ENCODE data around the gene ZXDA. TPM values are rescaled to one million over a fixed set of nuclear protein-coding genes. Genes with fewer than 3 reads are reported as not detected.
"Not testable (repeated sequence)": the region's sequence is repeated elsewhere in the genome, so short reads cannot be mapped to it uniquely, and the experiment has no call there.

ZXDA gene
- total RNA-seq, 1 donor from 2014 or later: 5.6 TPM

- no peak for DNase-seq (ENCODE audit: extremely low spot score in 2 of 2)
- H3K27me3 ChIP-seq: no peaks in the 10 kb centered on the region
- H3K4me3 ChIP-seq: no peak overlapping the region
- TF ChIP-seq POLR2AphosphoS5 (IDR thresholded peaks at IDR 0.05; ENCODE audit: insufficient read depth in 1 of 2, low read depth in 1 of 2) (no peak), CTCF (IDR thresholded peaks at IDR 0.05) (no peak), POLR2A (IDR thresholded peaks at IDR 0.05) (no peak)
- H3K27ac ChIP-seq: no peak overlapping the region
- no peaks in the 10 kb centered on the region for H3K36me3 ChIP-seq
- H3K4me1 ChIP-seq: no peaks in the 10 kb centered on the region
- H3K9me3 ChIP-seq: no peaks in the 10 kb centered on the region
- intact Hi-C loops (cut with DNase I): no loop called here
Measured at GRCh38 chrX:57930051-57930450, 19.8 kb upstream of the ZXDA start.

GRCh38 chrX:57929373-57929772 is 19.1 kb upstream of the ZXDA start:
- Histone ChIP-seq H3K9me3 (no peaks in the 10 kb centered on the region), H3K27ac (no peak overlapping the region), H3K4me1 (no peaks in the 10 kb centered on the region), H3K27me3 (no peaks in the 10 kb centered on the region), H3K4me3 (no peak overlapping the region), H3K36me3 (no peaks in the 10 kb centered on the region)
- no peak for DNase-seq (ENCODE audit: extremely low spot score in 2 of 2)
- TF ChIP-seq POLR2A (IDR thresholded peaks at IDR 0.05) (no peak), CTCF (IDR thresholded peaks at IDR 0.05) (no peak), POLR2AphosphoS5 (IDR thresholded peaks at IDR 0.05; ENCODE audit: insufficient read depth in 1 of 2, low read depth in 1 of 2) (no peak)
- intact Hi-C loops (cut with DNase I): no loop called here

GRCh38 chrX:57925806-57926205 is 15.5 kb upstream of the ZXDA start:
- no peaks in the 10 kb centered on the region for H3K27me3 ChIP-seq
- no peaks in the 10 kb centered on the region for H3K4me1 ChIP-seq
- no peaks in the 10 kb centered on the region for H3K9me3 ChIP-seq
- H3K27ac ChIP-seq: no peak overlapping the region
- no peaks in the 10 kb centered on the region for H3K36me3 ChIP-seq
- no peak overlapping the region for H3K4me3 ChIP-seq
- intact Hi-C loops (cut with DNase I): no loop called here
- DNase-seq (ENCODE audit: extremely low spot score in 2 of 2): no peak
- TF ChIP-seq CTCF (IDR thresholded peaks at IDR 0.05) (no peak), POLR2AphosphoS5 (IDR thresholded peaks at IDR 0.05; ENCODE audit: insufficient read depth in 1 of 2, low read depth in 1 of 2) (no peak), POLR2A (IDR thresholded peaks at IDR 0.05) (no peak)

- Histone ChIP-seq H3K27me3 (no peaks in the 10 kb centered on the region), H3K4me3 (no peak overlapping the region), H3K36me3 (no peaks in the 10 kb centered on the region), H3K27ac (no peak overlapping the region), H3K4me1 (no peaks in the 10 kb centered on the region), H3K9me3 (no peaks in the 10 kb centered on the region)
- TF ChIP-seq CTCF (IDR thresholded peaks at IDR 0.05): peak in 1 of 3 experiments; percentile 19
- no peak for TF ChIP-seq POLR2A (IDR thresholded peaks at IDR 0.05)
- no peak for DNase-seq (ENCODE audit: extremely low spot score in 2 of 2)
- intact Hi-C loops (cut with DNase I): loop anchor here (10.0 kb wide), 1 partner anchor 324 kb away; the partner anchor contains the start of gene ZXDB
Measured at GRCh38 chrX:57918750-57919436, 8.6 kb upstream of the ZXDA start.

- H3K4me3 ChIP-seq: no peak overlapping the region
- intact Hi-C loops (cut with DNase I): loop anchor here (10.0 kb wide), 1 partner anchor 321 kb away; the partner anchor contains the start of gene ZXDB
- TF ChIP-seq POLR2A (IDR thresholded peaks at IDR 0.05): no peak
- no peak for TF ChIP-seq CTCF (IDR thresholded peaks at IDR 0.05)
- TF ChIP-seq POLR2AphosphoS5 (IDR thresholded peaks at IDR 0.05; ENCODE audit: insufficient read depth in 1 of 2, low read depth in 1 of 2): no peak
- H3K9me3 ChIP-seq: no peaks in the 10 kb centered on the region
- no peak overlapping the region for H3K27ac ChIP-seq
- no peaks in the 10 kb centered on the region for H3K36me3 ChIP-seq
- H3K27me3 ChIP-seq: no peaks in the 10 kb centered on the region
- no peaks in the 10 kb centered on the region for H3K4me1 ChIP-seq
- no peak for DNase-seq (ENCODE audit: extremely low spot score in 2 of 2)
Measured at GRCh38 chrX:57915680-57916079, 5.4 kb upstream of the ZXDA start.

GRCh38 chrX:57909595-57910286 is 517 bp downstream of the ZXDA start:
- DNase-seq (ENCODE audit: extremely low spot score in 2 of 2); H3K36me3 ChIP-seq; H3K27me3 ChIP-seq; H3K4me1 ChIP-seq; H3K9me3 ChIP-seq: not testable (repeated sequence)
- intact Hi-C loops (cut with DNase I): loop anchor here (10.0 kb wide), 1 partner anchor 315 kb away; the partner anchor contains the start of gene ZXDB
- Histone ChIP-seq H3K27ac (peak overlapping the region; percentile 86), H3K4me3 (peak overlapping the region; percentile 38 to 47)

GRCh38 chrX:57908972-57909594 is 1.2 kb downstream of the ZXDA start:
- H3K27me3 ChIP-seq; H3K4me1 ChIP-seq; intact Hi-C loops (cut with DNase I); H3K9me3 ChIP-seq; H3K36me3 ChIP-seq; DNase-seq (ENCODE audit: extremely low spot score in 2 of 2): not testable (repeated sequence)
- Histone ChIP-seq H3K4me3 (peak overlapping the region; percentile 38 to 47), H3K27ac (peak overlapping the region; percentile 86)

All from vagina (tissue), 2 donors.